Measurements from ENCODE around the gene THRA. TPM values are rescaled to one million over a fixed set of nuclear protein-coding genes. Genes with fewer than 3 reads are reported as not detected.
A peak's percentile ranks its signal among the peaks of the same experiment; 100 is the strongest.

Gene THRA
- total and polyA plus RNA-seq, 9 donors = 57.3 to 75.2 (median 63.8) TPM

GRCh38 chr17:40019140-40019991, 43.4 kb upstream of the THRA start:
- DNase-seq = no peak
- Histone ChIP-seq H3K36me3 (ENCODE audit: control insufficient read depth, insufficient read depth, low read length) (peaks cover 44% of the 10 kb centered on the region), H3K9me3 (replicated peaks; ENCODE audit: control insufficient read depth, low read depth, low read length) (no peaks in the 10 kb centered on the region), H3K27ac (ENCODE audit: low read length) (peak overlapping the region; percentile 82), H3K4me3 (ENCODE audit: low read length) (no peak overlapping the region), H3K27me3 (ENCODE audit: control insufficient read depth, insufficient read depth, low read length) (no peaks in the 10 kb centered on the region), H3K4me1 (ENCODE audit: control insufficient read depth, insufficient read depth, low read length) (peaks cover 97% of the 10 kb centered on the region)
- 50% methylated on average over 17 of the region's 24 CpGs for WGBS (ENCODE audit: insufficient coverage)

- no peak for DNase-seq
- Histone ChIP-seq H3K4me1 (ENCODE audit: control insufficient read depth, insufficient read depth, low read length) (peaks cover 89% of the 10 kb centered on the region), H3K36me3 (ENCODE audit: control insufficient read depth, insufficient read depth, low read length) (peaks cover 52% of the 10 kb centered on the region), H3K27me3 (ENCODE audit: control insufficient read depth, insufficient read depth, low read length) (no peaks in the 10 kb centered on the region), H3K9me3 (replicated peaks; ENCODE audit: control insufficient read depth, low read depth, low read length) (no peaks in the 10 kb centered on the region), H3K4me3 (ENCODE audit: low read length) (no peak overlapping the region), H3K27ac (ENCODE audit: low read length) (no peak overlapping the region)
- WGBS (ENCODE audit: insufficient coverage) = 80% methylated on average over 13 of the region's 13 CpGs
These were observed 42.6 kb upstream of the THRA start for GRCh38 chr17:40020146-40020545.

- Histone ChIP-seq H3K4me3 (ENCODE audit: low read length) (no peak overlapping the region), H3K36me3 (ENCODE audit: control insufficient read depth, insufficient read depth, low read length) (peaks cover 66% of the 10 kb centered on the region), H3K27me3 (ENCODE audit: control insufficient read depth, insufficient read depth, low read length) (no peaks in the 10 kb centered on the region), H3K27ac (ENCODE audit: low read length) (peak overlapping the region; percentile 75), H3K4me1 (ENCODE audit: control insufficient read depth, insufficient read depth, low read length) (peaks cover 79% of the 10 kb centered on the region), H3K9me3 (replicated peaks; ENCODE audit: control insufficient read depth, low read depth, low read length) (no peaks in the 10 kb centered on the region)
- DNase-seq = peak; percentile 59
- 50% methylated on average over 4 of the region's 9 CpGs for WGBS (ENCODE audit: insufficient coverage)
These were observed 41.3 kb upstream of the THRA start for GRCh38 chr17:40021451-40021971.

GRCh38 chr17:40022497-40022896, 40.3 kb upstream of the THRA start:
- Histone ChIP-seq H3K27ac (ENCODE audit: low read length) (peak overlapping the region; percentile 75), H3K4me1 (ENCODE audit: control insufficient read depth, insufficient read depth, low read length) (peaks cover 75% of the 10 kb centered on the region), H3K9me3 (replicated peaks; ENCODE audit: control insufficient read depth, low read depth, low read length) (no peaks in the 10 kb centered on the region)

GRCh38 chr17:40022961-40023541, 39.7 kb upstream of the THRA start:
- Histone ChIP-seq H3K36me3 (ENCODE audit: control insufficient read depth, insufficient read depth, low read length) (peaks cover 80% of the 10 kb centered on the region), H3K4me3 (ENCODE audit: low read length) (no peak overlapping the region), H3K27me3 (ENCODE audit: control insufficient read depth, insufficient read depth, low read length) (no peaks in the 10 kb centered on the region), H3K4me1 (ENCODE audit: control insufficient read depth, insufficient read depth, low read length) (peaks cover 69% of the 10 kb centered on the region), H3K9me3 (replicated peaks; ENCODE audit: control insufficient read depth, low read depth, low read length) (no peaks in the 10 kb centered on the region), H3K27ac (ENCODE audit: low read length) (peak overlapping the region; percentile 47)
- no peak for DNase-seq
- 85% methylated on average over 14 of the region's 19 CpGs for WGBS (ENCODE audit: insufficient coverage)

More at GRCh38 chr17:40022497-40022896, 40.3 kb upstream of the THRA start:
- 89% methylated on average over 9 of the region's 9 CpGs for WGBS (ENCODE audit: insufficient coverage)
- DNase-seq = no peak
- Histone ChIP-seq H3K27me3 (ENCODE audit: control insufficient read depth, insufficient read depth, low read length) (no peaks in the 10 kb centered on the region), H3K4me3 (ENCODE audit: low read length) (no peak overlapping the region), H3K36me3 (ENCODE audit: control insufficient read depth, insufficient read depth, low read length) (peaks cover 75% of the 10 kb centered on the region)

DNA sequence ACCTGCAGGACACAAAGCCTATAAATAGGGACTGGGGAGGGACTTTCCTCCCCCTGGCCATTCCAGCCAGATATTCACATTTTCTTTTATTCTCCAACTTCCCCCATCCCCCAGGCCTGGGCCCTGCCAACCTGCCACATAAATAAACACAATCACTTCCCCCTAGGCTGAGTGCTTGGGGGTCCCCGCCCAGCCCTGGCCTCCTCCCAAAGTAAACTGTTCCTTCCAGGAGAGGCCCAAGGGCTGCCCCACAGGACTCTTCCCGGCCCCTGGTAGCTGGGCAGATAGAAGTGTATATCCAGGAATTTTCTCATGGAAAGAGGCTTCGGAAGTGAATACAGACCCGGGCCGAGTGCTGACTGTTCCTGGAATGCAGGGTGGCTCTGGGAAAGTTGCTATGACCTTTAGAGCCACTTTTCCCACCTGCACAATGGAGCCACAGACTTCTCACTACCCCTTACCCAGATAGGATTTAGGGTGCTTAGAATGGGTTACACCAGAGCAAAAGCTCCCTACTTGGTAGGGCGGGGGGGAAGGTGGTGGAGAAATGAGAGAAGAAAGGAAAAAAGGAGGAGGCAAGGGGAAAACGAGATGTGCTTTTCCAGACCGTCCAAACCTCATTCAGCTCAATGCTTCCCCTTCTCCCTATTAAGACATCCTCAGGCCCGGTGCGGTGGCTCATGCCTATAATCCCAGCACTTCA, 39.0 kb upstream of the THRA start:
- Histone ChIP-seq H3K27me3 (ENCODE audit: control insufficient read depth, insufficient read depth, low read length) (no peaks in the 10 kb centered on the region), H3K27ac (ENCODE audit: low read length) (peak overlapping the region; percentile 47), H3K4me3 (ENCODE audit: low read length) (no peak overlapping the region), H3K9me3 (replicated peaks; ENCODE audit: control insufficient read depth, low read depth, low read length) (no peaks in the 10 kb centered on the region), H3K4me1 (ENCODE audit: control insufficient read depth, insufficient read depth, low read length) (peaks cover 62% of the 10 kb centered on the region), H3K36me3 (ENCODE audit: control insufficient read depth, insufficient read depth, low read length) (peaks cover 85% of the 10 kb centered on the region)
- DNase-seq = no peak
- no CpG with 5 or more reads among the region's 10 CpGs for WGBS (ENCODE audit: insufficient coverage)

GRCh38 chr17:40024901-40025300, 37.9 kb upstream of the THRA start:
- 91% methylated on average over 8 of the region's 8 CpGs for WGBS (ENCODE audit: insufficient coverage)
- H3K4me3 ChIP-seq (ENCODE audit: low read length) = no peak overlapping the region
- H3K9me3 ChIP-seq (replicated peaks; ENCODE audit: control insufficient read depth, low read depth, low read length) = no peaks in the 10 kb centered on the region
- H3K4me1 ChIP-seq (ENCODE audit: control insufficient read depth, insufficient read depth, low read length) = peaks cover 51% of the 10 kb centered on the region
- peaks cover 87% of the 10 kb centered on the region for H3K36me3 ChIP-seq (ENCODE audit: control insufficient read depth, insufficient read depth, low read length)
- H3K27me3 ChIP-seq (ENCODE audit: control insufficient read depth, insufficient read depth, low read length) = no peaks in the 10 kb centered on the region
- no peak for DNase-seq
- H3K27ac ChIP-seq (ENCODE audit: low read length) = no peak overlapping the region

GRCh38 chr17:40025559-40025958, 37.2 kb upstream of the THRA start:
- WGBS (ENCODE audit: insufficient coverage) = 100% methylated on average over 1 of the region's 2 CpGs
- peaks cover 87% of the 10 kb centered on the region for H3K36me3 ChIP-seq (ENCODE audit: control insufficient read depth, insufficient read depth, low read length)
- H3K4me1 ChIP-seq (ENCODE audit: control insufficient read depth, insufficient read depth, low read length) = peaks cover 44% of the 10 kb centered on the region
- H3K27me3 ChIP-seq (ENCODE audit: control insufficient read depth, insufficient read depth, low read length) = no peaks in the 10 kb centered on the region
- no peak for DNase-seq
- no peak overlapping the region for H3K27ac ChIP-seq (ENCODE audit: low read length)
- no peak overlapping the region for H3K4me3 ChIP-seq (ENCODE audit: low read length)
- no peaks in the 10 kb centered on the region for H3K9me3 ChIP-seq (replicated peaks; ENCODE audit: control insufficient read depth, low read depth, low read length)

- Histone ChIP-seq H3K9me3 (replicated peaks; ENCODE audit: control insufficient read depth, low read depth, low read length) (no peaks in the 10 kb centered on the region), H3K27ac (ENCODE audit: low read length) (no peak overlapping the region), H3K27me3 (ENCODE audit: control insufficient read depth, insufficient read depth, low read length) (no peaks in the 10 kb centered on the region), H3K36me3 (ENCODE audit: control insufficient read depth, insufficient read depth, low read length) (peaks cover 90% of the 10 kb centered on the region), H3K4me1 (ENCODE audit: control insufficient read depth, insufficient read depth, low read length) (peaks cover 38% of the 10 kb centered on the region), H3K4me3 (ENCODE audit: low read length) (no peak overlapping the region)
- no peak for DNase-seq
- WGBS (ENCODE audit: insufficient coverage) = 88% methylated on average over 15 of the region's 22 CpGs
These were observed 36.6 kb upstream of the THRA start for GRCh38 chr17:40025991-40026815.

Measured in muscle of leg (tissue), 11 donors.